Mononuclear cell (primary cell): Measurements from ENCODE around the gene RNF4. TPM values are rescaled to one million over a fixed set of nuclear protein-coding genes. Genes with fewer than 3 reads are reported as not detected.
"Not testable (repeated sequence)": the region's sequence is repeated elsewhere in the genome, so short reads cannot be mapped to it uniquely, and the experiment has no call there.

Experiments used
- H3K27me3 ChIP-seq: 2 replicates; pipeline ENCODE4 v1.6.0; 2011; ENCODE audit warnings: low read length, control low read depth; ENCODE audit not compliant: insufficient read depth
- H3K4me1 ChIP-seq: 2 replicates; pipeline ENCODE4 v1.5.1; 2011; ENCODE audit warnings: mild to moderate bottlenecking, low read length, control low read depth; ENCODE audit not compliant: insufficient read depth
- H3K4me3 ChIP-seq: 2 replicates; pipeline ENCODE4 v1.5.1; 2011; ENCODE audit warnings: mild to moderate bottlenecking, low read length, moderate library complexity
- H3K9me3 ChIP-seq: 2 replicates; pipeline ENCODE4 v1.5.1; 2011; ENCODE audit warnings: low read depth, mild to moderate bottlenecking, control low read depth, low read length
- total RNA-seq: library from RNA; depleted of rRNA; stranded (reverse); fragments of >200 nt; gene quantifications from one replicate; pipeline ENCODE4 v1.2.3, GENCODE V29; 2012

RNF4 gene, protein sequence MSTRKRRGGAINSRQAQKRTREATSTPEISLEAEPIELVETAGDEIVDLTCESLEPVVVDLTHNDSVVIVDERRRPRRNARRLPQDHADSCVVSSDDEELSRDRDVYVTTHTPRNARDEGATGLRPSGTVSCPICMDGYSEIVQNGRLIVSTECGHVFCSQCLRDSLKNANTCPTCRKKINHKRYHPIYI
- 126 TPM for total RNA-seq

DNA sequence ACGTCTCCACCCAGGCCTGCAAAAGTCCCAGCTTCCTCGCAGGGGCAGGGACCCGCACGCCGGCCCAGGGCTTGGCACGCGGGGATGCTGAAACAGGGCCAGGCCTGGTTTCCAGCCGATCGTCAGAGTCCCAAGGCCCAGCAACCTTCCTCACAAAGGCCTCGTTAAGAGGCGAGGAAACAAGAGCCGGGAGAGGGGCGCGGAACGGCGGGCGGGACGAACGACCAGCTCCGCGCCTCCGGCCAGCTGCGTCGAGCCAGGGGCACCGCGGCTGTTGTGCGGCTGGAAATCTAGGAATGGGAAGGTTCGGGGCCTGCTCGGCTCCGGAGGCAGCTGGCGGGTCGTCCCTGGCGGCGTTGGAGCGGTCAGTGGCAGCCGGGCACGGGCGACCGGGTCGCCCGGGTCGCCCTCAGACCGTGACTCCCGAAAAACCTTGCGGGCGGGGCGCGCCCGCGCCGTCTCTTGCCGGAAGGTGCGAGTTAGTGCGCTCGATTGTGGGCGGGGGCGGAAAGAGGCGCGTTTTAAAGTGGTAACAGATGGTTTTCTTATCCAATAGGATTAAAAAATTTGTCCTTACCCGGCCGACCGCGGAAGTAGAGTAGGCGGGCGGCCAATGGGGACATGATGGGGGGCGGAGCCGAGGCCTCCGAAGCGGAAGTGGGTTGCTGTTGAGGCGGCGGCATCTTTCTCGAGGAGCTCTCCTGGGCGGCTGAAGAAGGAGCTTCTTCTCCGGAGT lies at the start of gene RNF4:
TSS of gene RNF4 (plus strand) at position 651 of the 736 bp plus-strand sequence. CDS start 21,388 bp downstream, outside the sequence.
- peaks cover under 1% of the 10 kb centered on the region for H3K27me3 ChIP-seq
- no peaks in the 10 kb centered on the region for H3K9me3 ChIP-seq
- H3K4me3 ChIP-seq, result peak within 1 kb of the TSS; percentile 99
- peaks cover 41% of the 10 kb centered on the region for H3K4me1 ChIP-seq

DNA sequence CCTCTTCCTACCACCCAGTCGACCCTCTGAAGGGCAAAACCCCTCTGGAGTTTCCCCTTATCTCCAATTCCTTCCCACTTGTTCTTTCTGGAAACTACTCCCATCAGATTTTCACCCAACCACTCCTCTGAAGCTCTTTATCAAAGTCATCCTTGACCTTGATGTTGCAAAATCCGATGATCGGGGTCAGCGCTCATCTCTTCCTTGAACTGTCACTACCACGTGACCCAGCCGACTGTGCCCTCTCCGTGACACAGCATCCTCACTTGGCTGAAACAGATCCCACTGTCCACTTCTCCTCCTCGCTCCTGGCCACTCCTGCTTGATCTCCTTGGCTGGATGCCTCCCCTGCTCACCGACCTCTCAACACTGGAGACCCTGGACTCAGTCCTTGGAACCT lies 49.1 kb upstream of the RNF4 start:
- Histone ChIP-seq H3K4me1 (peaks cover 36% of the 10 kb centered on the region), H3K4me3 (no peak overlapping the region), H3K9me3 (no peaks in the 10 kb centered on the region), H3K27me3 (peaks cover 42% of the 10 kb centered on the region)

DNA sequence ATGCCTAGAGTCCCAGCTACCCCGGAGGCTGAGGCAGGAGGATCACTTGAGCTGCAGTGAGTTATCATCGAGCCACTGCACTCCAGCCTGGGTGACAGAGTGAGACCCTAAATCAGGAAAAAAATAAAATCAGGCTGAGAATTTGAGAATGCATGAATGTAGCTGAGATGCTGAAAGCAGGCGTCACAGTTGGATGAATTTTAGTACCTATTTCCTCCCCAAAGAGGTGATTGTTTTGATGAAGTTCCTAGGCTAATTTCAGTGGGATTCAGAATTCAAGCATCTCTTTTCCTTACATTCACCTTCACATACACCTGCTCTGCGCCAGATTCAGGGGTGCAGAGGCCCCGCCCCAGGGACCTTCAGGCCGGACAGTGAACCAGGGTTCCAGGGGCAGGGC lies 47.0 kb upstream of the RNF4 start:
- H3K4me1 ChIP-seq, result peaks cover 22% of the 10 kb centered on the region
- peaks cover 26% of the 10 kb centered on the region for H3K27me3 ChIP-seq
- H3K9me3 ChIP-seq, result no peaks in the 10 kb centered on the region
- no peak overlapping the region for H3K4me3 ChIP-seq

DNA sequence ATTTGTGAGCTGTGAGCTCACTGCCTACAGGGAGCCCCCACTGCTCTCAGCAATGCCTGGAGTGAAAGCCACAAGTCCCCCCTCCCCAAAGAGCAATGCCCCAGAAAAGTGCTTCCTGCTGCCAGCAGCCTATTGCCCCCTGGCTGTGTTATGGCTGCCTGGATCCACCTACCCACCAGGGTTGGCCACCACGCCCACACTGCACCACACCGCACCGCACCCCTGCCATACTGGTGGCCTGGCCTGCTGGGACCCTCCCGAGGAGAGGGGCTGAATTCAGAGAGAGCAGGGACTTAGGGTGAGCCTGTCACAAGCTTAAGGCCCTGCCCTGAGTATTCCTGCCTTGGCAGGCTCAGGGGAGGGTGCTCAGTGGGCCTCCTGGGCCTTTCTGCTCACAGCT lies 45.8 kb upstream of the RNF4 start:
- Histone ChIP-seq H3K4me3 (no peak overlapping the region), H3K9me3 (no peaks in the 10 kb centered on the region), H3K27me3 (peaks cover 18% of the 10 kb centered on the region), H3K4me1 (peaks cover 13% of the 10 kb centered on the region)

DNA sequence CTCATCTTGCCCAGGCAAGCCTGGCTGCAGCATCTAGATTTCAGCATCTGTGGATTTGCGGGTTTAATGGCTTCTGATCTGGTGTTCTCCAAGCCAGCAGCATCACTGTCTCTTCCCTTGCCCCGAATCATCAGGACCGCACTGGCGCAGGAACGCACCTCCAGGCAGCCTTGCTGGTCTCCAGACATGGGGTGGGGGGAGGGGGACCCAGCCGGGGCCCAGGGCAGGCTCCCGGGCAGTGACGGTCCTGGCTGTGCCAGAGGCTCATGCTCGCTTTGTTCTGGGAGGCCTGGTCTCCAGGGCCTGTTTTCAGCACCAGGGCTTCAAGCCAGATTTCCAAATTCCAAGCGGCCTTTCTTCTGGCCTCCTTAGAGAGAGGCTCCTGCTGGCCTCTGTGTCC lies 45.2 kb upstream of the RNF4 start:
- Histone ChIP-seq H3K27me3 (peaks cover 18% of the 10 kb centered on the region), H3K4me1 (peaks cover 13% of the 10 kb centered on the region), H3K4me3 (no peak overlapping the region), H3K9me3 (no peaks in the 10 kb centered on the region)

DNA sequence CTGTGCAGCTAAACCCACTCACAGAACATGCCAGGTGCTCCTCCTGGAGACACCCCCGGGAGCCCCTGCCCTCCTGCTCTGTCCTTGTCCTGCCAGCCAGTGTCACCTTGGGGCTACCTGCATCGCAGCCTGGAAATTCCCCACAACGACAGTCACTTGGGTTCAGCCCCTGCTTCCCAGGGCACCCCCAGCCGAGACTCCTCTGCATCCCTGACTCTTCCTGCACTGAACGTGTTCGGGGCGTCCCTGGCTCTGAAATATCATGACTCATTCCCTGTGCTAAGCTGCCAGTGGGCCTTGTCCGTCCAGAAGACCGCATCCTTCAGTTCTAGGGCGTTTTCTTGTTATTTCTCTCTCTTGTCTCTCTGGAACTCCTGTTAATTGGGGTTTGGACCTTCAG lies 44.3 kb upstream of the RNF4 start:
- no peak overlapping the region for H3K4me3 ChIP-seq
- no peaks in the 10 kb centered on the region for H3K9me3 ChIP-seq
- peaks cover 5% of the 10 kb centered on the region for H3K4me1 ChIP-seq
- H3K27me3 ChIP-seq, result peaks cover 15% of the 10 kb centered on the region

DNA sequence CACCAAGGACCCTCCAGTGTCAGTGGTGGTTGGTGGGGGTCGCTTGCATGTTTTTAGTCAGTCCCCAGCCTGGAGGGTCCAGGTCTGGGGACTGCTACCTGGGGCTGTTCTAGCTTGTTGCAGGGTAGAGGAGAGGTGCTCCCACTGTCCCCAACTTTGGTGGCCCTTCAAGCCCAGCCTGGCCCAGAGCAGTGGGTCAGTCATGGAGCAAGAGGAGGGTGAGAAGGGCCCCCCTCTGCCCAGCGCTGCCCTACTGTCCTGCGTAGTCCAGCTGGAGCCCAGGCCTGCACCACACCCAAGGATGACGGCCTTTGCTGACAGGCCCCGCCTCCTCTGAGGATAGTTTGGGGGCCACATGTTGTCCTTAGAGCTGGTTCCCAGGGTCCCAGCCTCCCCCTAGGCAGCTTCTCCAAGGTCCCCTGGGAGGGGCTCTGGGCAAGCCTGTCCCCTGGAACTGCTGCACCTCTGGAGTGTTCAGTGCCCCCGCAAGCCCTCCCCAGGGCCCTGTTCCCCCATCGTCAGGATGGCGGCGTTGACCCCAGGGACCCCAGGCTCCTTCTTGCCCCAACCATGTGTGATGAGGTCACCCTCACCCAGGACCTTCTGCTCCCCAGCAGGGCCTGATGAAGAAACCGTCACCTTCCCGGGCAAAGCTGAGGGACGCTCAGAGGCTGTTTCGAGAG lies 43.4 kb upstream of the RNF4 start:
- H3K4me1 ChIP-seq, result no peaks in the 10 kb centered on the region
- H3K27me3 ChIP-seq, result peaks cover 7% of the 10 kb centered on the region
- no peaks in the 10 kb centered on the region for H3K9me3 ChIP-seq
- no peak overlapping the region for H3K4me3 ChIP-seq

DNA sequence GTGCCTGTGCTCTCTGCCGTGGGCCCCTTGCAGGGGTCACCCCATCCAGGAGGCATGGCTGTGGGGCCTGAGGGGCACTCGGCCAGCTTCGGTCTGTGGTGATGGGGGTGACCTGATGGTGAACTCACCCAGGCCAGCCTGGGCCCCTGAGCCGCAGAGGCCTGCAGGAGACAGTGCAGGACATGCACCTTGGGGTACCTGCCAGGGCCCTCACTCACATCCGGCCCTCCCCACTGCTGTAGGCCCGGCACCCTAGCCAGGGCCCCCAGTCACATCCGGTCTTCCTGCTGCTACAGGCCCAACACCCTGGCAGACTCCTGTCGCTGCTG lies 42.9 kb upstream of the RNF4 start:
- Histone ChIP-seq H3K9me3 (no peaks in the 10 kb centered on the region), H3K27me3 (peaks cover 2% of the 10 kb centered on the region), H3K4me1 (no peaks in the 10 kb centered on the region), H3K4me3 (no peak overlapping the region)

DNA sequence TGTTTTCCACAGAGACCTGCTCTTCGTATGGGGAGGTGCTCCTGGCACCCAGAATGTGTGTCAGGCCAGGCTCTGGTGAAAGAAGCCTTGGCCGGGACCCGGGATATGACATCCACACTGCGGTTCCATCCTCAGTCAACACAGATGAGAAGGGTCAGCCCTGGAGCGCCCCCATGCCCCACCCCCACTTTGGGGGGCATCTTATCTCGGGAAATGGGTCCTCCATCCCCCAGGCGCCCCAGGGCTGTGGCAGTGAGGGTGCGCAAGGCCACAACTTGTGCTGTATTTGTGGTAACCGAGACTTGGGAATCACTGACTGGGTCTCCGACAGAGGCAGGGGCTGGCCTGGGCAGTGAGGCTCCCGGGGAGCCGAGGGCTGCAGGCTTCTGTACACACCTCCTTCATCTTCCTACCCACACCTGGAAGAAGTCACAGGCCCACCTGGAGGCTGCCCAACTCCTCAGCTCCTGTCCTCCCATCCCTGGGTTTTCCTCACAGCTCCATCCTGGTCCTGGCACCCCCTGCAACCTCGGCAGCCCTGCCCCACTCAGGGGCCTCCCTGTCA lies 42.1 kb upstream of the RNF4 start:
- Histone ChIP-seq H3K9me3 (no peaks in the 10 kb centered on the region), H3K4me3 (no peak overlapping the region), H3K4me1 (no peaks in the 10 kb centered on the region), H3K27me3 (no peaks in the 10 kb centered on the region)

DNA sequence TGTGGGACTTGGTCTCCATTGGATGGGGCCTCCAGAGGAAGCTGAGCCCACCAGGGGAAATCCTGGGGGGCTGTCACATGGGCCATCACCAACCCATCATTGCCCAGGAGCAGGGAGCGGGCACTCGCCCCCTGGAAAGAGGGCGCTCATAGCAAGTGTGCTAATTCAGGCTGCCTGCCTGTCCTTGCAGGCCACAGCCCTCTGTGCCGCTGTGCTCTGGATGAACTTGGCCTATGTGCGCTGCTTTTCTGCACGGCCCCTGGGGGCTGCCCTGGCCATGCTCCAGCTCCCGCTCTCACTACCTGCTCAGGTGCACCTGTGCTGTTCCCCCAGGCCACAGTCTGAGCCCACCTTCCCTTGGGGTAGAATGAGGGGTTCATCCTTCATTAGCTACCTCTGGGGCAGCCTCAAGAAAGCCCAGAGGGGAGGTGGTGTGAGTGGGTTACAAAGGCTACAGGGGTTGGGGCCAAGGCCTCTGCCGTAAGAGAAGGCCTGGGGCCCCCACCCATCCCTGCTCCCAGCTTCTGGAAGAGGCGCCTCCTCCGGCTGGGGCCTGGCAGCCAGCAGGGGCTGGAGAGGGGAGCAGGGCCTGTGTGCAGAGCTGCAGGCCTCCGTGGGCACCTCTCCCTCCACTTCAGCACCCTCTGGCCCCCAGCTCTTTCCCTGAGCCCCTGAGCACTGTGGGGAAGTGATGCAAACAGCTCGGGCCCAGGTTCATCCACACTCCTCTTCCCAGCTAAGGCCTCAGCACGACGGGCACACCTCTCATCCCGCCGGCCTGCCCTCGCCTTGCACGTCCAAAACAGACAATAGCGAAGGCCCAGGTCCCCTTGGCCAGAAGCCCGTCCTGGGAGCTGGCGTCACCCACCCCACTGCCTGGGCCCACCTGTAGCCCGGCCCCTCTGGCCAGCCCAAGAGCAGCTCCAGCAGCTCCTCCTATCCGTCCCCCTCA lies 41.2 kb upstream of the RNF4 start:
- no peaks in the 10 kb centered on the region for H3K4me1 ChIP-seq
- no peaks in the 10 kb centered on the region for H3K9me3 ChIP-seq
- H3K27me3 ChIP-seq, result no peaks in the 10 kb centered on the region
- no peak overlapping the region for H3K4me3 ChIP-seq

DNA sequence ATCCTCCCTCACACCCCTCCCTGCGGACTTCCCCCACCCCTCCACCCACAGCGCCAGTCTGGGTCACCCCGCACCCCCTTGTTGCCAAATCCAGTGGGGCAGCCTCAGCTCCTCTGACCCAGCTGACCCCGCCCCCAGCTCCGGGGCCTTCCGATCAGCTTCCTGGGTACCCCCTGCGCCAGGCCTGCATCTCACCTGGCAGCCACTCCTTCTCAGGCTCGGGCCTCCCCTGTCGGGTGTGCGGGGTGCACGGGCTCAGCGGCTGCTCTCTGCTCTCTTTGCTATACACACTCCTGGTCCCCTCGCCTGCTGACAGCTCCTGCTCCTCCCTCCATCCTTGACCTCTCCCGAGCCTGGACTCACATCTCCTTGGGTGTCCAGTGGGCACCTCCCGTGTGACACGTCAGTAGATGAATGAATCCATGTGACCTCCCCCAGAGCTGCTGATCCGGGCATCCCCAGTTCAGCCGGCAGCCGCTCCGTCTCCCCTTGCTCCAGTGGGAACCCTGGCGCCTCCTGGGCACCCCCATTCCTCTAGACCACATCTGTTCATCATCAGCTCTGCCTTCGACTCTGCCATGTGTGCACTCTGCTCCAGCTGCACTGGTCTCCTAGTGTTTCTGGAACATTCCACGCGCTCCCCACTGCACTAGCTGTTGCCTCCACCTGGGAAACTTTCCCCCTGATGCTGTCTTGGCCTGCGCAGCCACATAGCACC lies 40.3 kb upstream of the RNF4 start:
- Histone ChIP-seq H3K27me3 (no peaks in the 10 kb centered on the region), H3K4me1 (no peaks in the 10 kb centered on the region), H3K4me3 (no peak overlapping the region), H3K9me3 (no peaks in the 10 kb centered on the region)

DNA sequence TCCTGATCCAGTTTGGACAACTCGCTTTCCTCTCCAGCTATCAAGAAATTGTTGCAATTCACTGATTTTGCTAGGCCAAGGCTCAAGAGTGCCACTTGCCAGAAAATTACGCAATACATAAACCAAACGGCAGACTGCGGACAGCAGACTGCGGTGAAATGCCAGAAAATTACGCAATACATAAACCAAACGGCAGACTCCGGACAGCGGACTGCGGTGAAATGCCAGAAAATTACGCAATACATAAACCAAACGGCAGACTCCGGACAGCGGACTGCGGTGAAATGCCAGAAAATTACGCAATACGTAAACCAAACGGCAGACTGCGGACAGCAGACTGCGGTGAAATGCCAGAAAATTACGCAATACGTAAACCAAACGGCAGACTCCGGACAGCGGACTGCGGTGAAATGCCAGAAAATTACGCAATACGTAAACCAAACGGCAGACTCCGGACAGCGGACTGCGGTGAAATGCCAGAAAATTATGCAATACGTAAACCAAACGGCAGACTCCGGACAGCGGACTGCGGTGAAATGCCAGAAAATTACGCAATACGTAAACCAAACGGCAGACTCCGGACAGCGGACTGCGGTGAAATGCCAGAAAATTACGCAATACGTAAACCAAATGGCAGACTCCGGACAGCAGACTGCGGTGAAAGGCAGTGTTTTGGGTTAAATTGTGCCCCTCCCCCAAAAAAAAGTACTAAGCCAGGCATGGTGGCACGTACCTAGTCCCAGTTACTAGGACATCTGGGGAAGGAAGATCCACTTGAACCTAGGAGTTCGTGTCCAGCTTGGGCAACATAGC lies 38.8 kb upstream of the RNF4 start:
- not testable (repeated sequence) for H3K4me3 ChIP-seq, H3K27me3 ChIP-seq, H3K9me3 ChIP-seq, H3K4me1 ChIP-seq

DNA sequence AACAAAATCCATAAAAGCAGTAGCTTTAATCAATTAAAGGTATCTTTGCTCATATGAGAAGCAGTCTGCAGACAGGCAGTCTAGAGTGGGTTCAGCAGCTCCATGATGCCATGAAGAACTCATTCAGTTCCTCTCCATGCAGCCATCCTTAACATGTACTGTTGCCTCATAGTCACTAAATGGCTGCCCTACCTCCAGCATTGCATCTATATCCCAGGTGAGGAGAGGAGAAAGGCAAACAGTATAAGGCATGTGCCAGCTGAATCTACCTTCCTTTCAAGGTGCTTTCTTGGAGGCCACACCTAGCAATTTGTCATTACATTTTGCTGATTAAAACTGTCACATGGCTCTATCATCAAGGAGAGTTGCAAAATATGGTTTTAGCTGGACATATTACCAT lies 36.9 kb upstream of the RNF4 start:
- Histone ChIP-seq H3K9me3 (no peaks in the 10 kb centered on the region), H3K4me3 (no peak overlapping the region), H3K27me3 (no peaks in the 10 kb centered on the region), H3K4me1 (no peaks in the 10 kb centered on the region)
